NCI-H1105 (cell line): ENCODE measurements around the gene MYO1E.
"Not testable (repeated sequence)": the region's sequence is repeated elsewhere in the genome, so short reads cannot be mapped to it uniquely, and the experiment has no call there.

Experiments
- DNase-seq: peaks from one replicate; lab custom pipeline; 2025; lab: John Stamatoyannopoulos, UW

MYO1E gene

DNA sequence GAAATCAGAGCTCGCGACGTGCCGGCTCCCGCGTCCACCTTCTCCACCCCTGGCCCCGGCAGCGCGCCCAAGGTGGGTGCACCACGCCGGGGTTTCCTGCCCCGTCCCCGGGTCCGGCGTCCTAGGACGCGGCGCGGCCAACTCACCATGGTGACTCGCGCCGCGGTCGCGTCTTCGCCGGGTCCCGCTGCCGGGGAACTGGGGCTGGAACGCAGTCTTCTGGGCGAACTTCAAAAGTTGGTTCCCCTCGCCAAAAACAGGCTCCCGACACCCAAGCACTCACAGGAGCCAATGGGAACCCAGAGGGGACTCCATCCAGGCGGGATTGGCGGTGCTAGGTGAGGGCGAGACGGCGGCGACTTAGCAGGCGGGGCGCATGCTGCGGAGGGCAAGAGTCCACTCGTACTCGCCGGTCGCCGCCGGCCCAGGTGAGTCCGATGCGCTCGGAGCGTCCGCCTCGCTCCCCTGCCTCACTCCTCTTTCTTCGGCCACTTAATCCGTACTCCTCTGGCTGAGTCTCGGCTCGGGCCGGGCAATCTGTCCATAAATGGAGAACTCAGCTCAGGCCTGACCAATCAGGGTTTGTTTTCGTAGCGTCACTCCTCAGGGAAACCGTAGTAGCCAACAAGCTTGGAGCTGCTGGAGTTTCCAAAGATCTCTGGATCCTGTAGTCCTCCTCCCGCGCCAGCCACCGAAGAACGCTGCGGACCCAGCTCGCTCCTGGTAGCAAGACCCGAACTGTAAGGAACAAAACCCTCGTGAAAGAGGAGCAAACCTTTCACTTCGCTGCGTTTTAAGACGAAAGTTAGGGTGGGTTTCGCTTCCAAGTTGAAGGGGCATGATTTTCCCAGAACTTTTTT is at the start of gene MYO1E:
MYO1E (minus strand) TSS at position 520 of the 860 bp plus-strand sequence; CDS start at position 149, 371 bp downstream.
- peak; percentile 96 for DNase-seq

DNA sequence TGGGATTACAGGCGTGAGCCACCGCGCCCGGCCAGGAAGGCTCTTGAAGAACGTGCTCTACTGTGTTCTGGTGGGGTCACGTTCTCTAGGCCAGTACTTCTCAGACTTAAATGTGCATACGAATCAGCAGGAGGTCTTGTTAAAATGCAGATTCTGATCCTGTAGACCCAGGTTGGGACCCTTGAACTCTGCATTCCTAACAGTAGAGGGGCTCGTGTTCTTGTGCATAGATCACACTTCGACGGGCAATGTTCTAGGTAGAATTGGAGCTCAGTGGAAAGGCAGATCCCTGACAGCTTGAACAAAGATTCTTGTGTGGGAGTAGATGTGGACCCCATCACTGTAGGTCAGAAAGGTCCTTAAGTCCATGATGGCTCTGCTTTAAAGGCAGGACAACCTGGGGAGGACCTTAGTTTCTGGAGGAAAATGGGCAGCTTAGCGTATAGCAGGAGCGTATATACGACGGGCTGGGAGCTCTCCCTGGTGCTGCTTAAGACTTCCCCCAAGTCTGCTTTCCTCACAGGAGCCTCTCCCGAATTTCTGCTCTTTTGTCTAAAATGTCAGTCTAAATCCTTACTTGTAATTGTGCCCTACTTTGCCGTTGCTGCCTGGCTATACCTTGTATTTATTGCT is 48.4 kb upstream of the MYO1E start:
- DNase-seq = no peak

DNA sequence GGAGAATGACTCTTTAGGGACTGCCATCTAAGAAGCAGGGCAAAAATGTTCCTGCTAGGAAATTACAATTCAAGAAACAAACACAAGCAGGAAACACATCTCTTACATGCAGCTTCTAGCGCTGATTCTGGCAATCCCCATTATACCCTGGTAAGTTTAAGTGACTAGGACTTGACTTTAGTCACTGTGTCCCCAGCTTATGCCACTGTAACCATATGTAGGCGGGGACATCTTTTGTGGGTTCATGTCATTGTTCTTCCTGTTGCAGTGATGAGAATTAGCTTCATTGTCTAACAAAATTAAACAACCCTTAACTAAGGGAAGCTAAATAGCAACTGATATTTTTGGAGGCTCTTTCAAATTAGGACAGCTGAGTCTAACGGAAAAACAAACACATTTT is 47.4 kb upstream of the MYO1E start:
- no peak for DNase-seq

DNA sequence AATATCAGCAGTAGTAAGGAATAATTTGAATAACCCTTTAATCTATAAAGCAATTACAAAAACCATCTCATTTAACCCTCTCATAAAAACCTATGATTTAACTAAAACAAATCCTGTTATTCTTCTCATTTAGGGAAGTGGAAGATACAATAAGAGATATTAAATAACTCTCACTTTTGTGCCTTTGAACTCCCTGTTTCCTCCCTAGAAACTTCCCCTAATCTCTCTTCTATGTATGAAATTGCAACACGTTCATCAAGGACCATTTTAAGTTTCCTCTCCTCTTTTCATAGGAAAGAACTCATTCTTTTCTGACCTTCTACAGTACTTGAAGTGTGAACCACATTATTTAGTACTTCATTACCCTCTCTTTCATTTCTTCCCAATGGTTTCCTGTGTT is 46.5 kb upstream of the MYO1E start:
- DNase-seq = no peak

DNA sequence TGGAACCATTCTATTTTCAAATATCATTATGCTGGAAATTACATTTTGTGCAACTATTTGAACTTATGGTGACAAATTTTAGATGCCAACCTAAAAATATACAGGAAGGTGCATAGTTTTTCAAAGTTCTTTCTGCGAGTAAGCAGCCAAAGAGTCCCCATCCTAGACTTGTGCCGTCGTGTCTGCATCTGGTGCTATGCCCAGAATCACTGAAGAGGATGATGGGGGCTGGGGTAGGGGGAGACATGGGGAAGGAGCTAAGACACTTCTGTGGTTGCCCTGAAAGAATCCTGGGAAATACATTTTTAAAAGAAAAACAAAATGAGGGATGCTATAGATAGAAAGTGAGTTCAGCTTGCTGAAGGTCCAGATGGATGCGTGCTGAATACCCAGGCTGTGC is 44.1 kb upstream of the MYO1E start:
- no peak for DNase-seq

DNA sequence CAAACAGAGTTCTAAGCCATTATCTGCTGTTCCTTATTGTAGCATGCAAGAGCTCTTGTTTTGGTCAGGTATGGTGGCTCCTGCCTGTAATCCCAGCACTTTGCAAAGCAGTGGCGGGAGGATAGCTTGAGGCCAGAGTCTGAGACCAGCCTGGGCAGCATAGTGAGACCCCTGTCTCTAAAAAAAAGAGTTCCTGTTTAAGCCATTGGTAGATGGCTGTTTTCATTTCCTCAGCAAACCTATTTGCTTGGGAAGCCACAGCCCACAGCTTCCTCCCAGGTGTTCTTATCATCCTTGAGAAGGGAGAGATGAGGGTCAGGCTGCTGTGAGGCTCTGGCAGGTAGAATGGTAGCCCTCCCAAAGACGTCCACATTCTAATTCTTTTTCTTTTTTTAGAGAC is 40.9 kb upstream of the MYO1E start:
- no peak for DNase-seq

DNA sequence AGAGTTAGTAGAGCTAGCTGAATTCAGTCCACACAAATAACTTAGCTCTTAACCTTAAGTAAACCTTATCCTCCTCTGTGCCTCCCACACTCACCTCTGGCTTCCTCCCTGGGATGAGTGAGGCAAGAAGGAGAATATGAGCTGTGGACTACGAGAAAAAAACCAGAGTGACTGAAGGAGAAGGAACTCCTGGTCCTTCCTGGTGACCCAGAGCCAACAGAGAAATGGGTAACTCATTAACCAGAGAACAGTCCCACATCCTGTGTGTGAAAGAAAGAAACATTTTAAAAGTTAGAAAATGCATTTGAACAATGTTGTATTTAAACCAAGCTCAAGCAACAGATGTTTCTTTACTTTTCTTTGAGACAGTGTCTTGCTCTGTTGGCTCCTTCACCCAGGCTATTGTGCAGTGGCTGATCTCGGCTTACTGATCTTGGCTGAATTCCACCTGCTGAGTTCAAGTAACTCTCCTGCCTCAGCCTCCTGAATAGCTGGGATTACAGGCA is 37.8 kb upstream of the MYO1E start:
- DNase-seq = no peak

DNA sequence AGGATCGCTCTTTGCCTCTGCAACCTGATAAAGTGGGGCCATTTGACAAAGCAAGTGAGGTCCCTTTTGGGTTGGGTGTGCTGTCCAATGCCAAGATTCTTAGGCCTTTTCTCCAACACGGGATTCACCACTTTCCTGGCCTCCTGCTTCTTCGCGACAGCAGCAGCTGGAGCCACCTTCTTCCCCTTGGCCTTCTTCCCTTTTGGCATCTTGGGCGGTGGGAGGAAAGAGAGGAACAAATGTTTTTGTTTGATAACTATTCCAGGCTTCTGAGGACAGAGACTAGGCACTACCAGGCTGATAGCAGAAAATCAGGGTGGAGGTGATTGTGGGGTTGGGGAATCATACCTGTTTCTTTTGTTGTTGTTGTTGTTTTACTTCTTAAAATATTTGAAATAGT is 35.3 kb upstream of the MYO1E start:
- no peak for DNase-seq

DNA sequence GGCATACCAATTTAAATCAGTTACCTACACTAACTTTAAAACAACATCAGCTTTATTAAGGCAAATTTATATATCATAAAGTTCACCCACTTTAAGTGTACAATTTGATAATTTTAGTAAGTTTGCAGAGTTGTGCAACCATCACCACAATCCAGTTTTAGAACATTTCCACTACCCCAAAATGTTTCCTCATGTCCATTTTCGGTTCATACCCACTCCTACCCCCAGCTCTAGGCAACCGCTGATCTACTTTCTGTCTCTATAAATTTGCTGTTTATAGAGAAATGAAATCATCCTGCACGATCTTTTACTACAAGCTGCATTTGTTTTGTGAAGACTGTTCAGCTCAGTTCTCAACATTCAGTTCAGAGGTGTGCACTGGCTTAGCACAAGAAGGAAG is 33.8 kb upstream of the MYO1E start:
- DNase-seq = no peak

DNA sequence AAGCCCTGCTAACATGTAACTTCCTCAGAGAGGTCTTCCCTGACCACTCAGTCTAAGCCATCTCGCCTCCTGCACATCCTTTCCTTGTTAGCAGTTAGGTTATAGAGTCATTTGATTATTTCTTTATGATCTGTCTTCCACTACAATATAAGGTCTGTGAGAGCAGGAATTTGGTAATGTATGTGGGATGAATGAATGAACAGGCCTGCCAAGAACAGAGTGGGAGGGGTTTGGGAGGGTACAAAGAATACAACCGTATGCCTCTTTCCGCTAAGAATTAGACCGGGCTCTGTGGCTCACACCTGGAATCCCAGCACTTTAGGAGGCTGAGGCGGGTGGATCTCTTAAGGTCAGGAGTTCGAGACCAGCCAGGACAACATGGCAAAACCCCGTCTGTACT is 32.4 kb upstream of the MYO1E start:
- no peak for DNase-seq

DNA sequence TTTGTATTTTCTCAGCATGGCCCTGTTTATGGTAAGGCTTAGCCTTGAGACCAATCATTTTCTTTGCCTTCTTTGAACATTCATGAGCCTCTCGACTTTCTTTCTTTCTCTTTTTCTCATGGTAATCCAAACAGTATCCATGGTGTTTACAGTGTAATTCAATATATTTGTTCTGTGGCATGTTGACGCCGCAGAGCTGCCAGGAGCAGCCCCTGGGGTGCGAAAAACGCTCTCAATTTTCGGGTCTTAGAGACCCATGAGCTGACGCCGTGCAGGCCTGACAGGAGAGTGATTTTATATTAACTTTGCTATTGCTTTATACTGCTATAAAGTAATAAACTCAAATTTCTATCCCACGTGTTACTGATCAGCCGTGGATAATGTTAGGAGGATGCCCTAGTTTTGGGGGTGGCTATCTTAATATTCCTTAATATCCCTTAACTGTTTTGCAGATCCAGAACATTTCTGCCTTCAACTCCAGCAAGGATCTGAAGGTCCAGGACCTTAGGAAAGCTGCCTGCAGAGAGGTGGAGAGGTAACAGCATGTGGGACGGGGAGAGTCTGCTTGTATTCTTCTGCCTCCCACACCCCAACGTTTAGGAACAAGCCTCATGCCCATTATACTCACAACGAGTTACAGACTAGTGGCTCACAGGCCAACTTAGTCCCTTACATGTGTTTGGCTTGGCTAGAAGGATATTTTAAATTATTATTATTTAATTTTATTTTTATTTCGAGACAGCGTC is 29.3 kb upstream of the MYO1E start:
- peak; percentile 36 for DNase-seq

DNA sequence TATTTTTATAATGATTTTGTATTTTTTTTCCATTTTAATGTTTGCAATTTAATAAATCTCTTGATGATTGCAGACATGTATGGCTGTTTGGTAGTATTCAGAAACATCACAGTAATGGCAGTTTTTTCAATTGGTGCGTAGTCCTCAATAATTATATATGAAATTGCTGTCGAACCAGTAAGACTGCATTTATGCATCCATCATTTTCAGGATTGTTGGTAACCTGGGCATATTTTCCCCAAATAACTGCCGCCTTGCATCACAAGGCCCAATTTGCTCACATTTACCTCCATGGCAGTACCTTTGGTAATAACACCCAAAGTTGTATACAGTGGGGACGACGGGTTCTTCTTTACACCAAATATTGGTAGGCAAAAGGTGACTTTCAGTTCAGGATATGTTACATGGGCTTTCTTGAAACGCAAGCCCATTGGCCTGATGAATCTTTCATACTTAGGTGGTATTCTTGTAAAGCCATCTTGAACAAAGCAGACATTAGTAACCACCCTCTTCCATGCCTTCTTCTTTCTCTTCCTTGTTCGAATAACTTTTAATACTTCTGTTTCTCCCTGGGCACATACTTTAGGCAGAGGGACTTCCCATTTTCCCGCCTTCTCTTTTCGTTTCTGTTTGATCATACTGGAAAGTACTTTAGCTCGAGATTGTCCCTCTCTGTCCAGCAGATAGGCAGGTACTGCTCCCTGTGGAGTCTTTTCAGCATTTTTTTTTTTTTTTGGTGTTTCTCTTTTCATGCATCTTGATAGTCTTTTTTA is 28.6 kb upstream of the MYO1E start:
- DNase-seq = not testable (repeated sequence)

DNA sequence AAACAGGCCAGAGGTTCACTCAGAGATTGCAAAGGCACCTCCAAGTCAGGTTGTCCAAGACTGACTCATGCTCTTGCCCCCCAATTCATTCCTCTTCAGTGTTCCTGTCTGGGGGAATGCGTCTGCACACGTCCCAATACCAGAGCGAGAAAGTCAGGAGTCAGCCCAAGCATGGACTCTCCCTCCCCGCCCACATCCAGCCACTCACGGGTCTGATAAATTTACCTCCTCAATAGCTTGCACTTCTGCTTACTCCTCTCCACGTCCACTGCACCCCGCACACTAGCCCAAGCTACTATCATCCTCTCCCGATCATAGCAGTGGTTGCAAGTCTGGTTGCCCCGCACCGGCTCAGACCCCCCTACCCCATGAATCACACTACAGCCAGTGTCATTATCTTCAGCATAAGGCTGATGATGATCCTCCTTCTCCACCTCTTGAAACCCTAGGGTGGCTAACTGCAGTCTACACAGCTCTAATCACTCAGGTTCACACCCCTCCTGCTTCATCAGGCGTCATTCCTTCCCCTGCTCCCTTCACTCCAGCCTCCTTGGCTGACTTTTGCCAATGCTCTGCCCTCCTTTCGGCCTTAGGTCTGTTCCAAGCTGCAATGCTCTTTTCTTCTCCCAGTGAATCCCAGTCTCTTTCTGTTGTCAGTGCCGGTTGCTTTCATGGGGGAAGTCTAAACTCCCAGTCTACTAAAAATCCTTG is 27.6 kb upstream of the MYO1E start:
- DNase-seq = no peak

DNA sequence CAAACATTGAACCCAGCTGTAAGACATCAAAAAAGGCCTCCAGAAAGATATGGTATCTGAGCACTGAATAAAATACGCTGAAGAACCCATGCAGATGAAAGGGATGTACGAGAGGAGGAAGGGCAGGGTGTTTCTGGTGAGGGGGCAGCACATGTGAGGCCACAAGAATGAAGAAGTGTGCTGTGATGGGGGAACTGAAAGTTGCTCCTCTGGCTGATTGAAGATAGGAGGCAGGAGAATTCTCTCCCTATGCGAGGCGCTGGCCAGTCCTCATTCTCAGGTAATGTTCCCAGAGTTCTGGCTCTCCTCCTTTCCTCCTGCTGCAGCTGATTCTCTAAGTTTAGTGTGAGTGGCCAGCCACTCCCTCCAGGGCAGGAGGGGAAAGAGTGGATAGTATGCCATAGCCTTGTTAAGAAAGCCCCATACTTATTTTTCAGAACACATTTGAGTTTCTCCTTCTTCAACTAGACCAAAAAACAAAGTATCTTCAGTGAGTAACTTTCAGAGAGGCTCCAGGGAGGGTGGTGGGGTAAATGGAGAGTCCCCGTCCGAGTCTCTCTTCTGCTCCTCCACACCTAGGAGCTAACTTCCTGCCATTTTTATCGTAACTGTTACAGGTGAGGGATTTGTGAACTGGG is 26.9 kb upstream of the MYO1E start:
- DNase-seq = no peak

DNA sequence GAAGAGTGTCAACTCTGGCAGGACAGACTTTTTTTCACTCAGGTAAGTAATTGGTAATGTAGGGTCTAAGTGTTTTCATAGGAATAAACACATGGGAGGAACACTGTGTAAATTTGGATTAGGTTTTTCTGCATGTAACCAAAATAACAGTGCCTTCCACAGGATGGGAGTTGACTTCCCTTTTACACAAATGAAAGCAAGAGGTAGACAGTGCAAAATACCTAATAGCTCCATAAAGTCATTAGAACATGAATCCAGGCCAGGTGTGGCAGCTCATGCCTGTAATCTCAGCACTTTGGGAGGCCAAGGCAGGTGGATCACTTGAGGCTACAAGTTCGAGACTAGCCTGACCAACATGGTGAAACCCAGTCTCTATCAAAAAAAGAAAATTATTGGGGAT is 25.5 kb upstream of the MYO1E start:
- no peak for DNase-seq

DNA sequence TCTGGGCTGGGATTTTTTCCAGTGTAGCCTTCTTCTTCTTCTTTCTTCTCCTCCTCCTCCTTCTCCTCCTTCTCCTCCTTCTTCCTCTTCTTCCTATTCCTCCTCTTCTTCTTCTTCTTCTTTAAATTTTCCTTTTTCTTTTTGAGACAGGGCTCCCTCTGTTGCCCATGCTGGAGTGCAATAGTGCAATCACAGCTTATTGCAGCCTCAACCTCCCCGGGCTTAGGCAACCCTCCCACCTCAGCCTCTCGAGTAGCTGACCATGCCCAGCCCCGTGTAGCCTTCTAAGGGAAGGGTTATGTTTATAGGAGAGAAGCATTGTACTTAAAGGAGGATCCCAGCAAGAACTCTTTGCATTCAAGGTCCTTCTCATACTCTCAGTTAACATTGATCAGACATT is 24.0 kb upstream of the MYO1E start:
- no peak for DNase-seq

DNA sequence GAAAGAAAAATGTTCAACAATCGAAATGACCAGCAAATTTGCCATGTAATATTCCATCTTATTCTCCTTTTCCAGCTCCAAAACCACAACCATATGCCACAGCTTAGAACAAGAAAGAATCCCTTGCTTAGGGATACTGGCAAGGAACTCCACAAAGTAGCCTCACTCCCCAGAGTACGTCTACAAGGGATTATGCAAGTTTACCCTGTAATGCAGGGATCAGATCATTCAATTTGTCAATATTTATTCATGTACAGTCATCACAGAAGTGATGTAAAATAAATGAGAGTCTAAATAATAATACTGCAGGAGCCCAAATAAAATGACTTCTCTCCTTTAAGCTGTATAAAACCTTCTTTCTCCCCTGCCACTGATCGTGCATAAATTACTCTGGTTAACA is 23.5 kb upstream of the MYO1E start:
- no peak for DNase-seq

DNA sequence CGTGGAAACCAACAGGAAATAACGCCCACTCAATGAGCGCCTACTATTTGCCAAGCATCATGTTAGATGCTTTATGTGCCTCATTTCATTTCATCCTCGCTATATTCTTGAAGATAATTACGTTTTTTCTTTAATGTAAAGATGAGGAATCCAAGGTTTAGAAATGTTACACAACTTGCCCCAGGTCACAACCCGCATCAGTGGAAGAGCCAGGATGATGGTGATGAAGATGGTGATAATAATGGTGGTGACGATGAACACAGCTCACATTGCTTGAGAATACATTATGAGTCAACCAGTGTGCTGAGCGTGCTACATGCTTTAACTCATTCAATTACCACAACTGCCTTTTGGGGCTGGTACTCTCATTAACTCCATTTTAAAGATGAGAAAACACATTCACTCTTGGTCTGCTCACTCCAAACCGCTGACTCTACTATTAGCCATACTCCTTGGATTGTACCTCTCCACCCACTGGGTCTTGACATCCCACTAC is 21.5 kb upstream of the MYO1E start:
- DNase-seq = no peak

DNA sequence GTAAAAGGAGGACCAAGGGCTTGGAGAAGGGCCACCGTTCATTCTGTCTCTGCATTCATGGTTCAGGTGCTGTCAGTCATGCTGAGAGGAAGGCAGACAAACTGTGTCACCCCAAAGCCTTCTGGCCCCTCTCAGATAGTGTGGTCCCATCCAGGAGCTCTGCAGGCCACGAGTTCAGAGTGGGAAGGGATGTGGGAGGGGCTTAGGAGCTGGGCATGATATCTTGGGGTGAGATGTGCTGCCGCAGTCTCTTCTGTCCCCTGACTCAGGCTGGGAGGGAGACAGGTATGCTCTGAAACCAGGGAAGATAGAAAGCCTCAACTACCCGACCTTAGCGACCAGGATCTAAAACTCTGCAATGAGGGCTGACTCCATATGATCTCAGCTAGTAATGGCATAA is 19.6 kb upstream of the MYO1E start:
- DNase-seq = no peak

DNA sequence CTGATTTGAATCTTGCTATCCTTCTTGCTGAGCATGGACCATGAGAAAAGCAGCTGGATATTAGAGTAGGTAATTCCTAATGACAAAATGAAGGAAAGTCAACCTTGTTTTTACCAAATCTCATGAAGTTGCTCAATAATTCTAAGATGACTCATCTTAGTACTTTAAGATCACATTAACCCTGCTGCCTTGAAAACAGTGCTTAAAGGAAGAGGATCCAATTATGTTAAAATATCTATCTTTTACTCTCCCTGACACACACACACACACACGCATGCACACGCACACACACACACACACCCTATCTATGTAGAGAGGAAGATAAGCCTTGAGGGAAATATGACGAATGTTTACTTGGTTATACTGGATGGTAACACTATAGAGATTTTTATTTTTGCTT is 16.0 kb upstream of the MYO1E start:
- no peak for DNase-seq
